HG03442 (cell line): ENCODE measurements around the gene MSI1.
"Not testable (repeated sequence)": the region's sequence is repeated elsewhere in the genome, so short reads cannot be mapped to it uniquely, and the experiment has no call there.

Experiments
- ATAC-seq: cut with Tn5 transposase; IDR thresholded peaks from one replicate; pipeline ENCODE4 v1.9.1; 2021; ENCODE audit warnings: mild to moderate bottlenecking, moderate library complexity; ENCODE audit not compliant: unreplicated experiment

MSI1 gene

DNA sequence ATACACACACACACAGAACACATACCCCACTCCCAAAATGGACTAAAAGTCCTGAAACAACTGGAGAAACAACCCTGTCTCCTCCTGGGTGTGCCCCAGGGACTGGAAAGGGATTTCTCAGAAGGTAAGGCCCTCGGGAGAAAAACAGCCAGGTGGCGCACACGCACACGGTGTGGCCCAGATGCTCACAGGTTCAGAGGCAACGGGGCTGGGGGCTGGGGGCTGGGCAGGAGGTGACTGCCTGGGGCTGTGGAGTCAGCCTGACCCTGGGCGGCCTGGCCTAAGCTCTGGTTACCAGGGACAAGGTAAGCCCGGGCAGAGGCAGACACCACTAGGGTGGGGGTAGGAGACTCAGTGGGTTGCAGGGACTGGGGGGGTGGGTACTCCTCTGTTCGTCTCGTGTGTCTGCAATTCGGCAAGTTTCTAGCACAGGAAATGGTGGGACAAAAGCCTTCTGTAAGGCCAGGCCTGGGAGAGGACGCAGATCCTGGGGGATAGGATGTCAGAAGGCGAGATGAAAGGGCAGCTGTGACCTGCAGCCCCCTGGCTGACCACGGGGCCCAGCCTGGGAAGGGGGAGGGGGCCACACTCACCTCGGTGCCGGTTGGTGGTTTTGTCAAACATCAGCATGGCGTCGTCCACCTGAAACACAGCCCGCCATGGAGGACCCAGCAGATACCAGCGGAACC lies 10.4 kb downstream of the MSI1 start:
- no peak for ATAC-seq

DNA sequence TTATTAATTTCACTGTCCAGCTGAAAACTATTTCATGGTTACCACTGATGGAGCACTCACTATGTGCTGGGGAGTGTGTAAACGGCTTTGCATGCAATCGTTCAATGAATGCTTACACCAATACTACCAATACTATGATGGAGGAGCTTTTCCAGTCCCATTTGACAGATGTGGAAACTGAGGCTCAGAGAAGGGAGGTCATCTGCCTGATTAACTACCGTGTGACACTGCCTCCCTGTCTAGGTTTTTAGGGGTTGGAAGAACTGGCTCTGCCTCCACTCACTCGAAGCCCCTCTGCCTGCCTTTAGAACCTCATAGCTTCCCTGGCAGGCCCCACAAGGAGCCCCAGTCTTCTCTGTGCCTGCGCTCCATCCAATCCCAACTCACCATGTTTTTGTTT lies 11.9 kb downstream of the MSI1 start:
- no peak for ATAC-seq

DNA sequence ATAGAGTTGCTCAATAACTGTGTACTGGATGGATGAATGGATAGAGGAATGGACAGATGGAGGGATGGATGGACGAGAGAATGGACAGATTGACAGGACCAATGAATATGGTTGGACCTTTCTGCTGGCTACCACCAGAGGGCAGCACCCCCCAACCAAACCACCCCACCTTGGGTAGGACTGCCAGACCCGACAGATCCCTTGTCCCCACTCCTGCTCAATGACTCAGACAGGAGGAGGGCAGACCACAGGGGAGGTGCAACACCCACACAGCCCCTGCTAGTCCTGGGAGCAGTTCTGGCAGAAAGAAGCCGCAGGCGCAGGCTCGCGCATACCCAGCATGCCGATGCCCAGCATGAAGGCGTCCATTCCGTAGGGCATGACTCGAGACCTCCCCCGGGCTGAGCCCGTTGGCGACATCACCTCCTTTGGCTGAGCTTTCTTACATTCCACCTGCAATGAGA lies 12.4 kb downstream of the MSI1 start:
- no peak for ATAC-seq

DNA sequence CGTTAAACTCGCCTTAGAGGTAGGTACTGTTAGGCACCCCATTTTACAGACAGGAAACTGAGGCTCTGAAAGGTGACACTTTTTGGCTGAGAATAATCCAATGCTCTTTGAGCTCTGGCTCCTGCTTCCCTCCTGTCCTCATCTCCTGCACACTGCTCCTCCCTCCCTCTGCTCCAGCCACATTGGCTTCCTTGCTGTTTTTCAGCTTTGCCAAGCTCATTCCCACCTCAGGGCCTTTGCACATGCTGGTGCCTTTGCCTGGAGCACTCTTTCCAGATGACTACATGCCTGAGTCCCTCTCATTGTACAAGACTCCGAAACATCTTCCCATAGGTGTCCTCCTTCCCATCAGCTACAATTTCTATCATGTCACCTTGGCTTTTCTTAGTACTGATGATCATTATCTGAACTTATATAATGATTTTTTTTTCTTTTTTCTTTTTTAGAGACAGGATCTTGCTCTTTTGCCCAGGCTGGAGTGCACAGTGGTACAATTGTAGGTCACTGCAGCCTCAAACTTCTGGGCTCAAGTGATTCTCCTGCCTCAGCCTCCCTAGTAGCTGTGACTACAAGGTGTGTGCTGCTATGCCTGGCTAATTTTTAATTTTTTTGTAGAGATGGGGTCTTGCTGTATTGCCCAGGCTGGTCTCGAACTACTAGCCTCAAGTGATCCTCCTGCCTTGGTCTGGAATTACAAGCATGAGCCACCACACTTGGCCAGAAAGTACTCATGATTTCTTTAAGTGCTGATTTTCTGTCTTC lies 15.2 kb downstream of the MSI1 start:
- ATAC-seq, result no peak

DNA sequence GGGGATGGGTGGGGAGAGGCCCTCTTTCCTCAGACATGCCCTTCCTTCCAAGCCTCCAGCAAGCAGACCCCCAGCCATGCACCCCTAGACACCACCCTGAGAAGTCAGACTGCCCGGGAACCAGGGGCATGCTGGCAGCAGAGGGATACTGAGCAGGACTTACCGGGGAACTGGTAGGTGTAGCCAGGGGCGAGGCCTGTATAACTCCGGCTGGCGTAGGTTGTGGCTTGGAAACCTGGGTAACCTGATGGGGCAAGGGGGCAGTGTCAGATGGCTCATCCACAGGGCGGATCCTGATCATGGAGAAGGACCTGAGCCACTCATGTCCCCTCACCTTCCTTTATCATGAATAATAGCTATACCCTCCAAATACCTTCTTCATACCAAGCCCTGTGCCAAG lies 15.8 kb downstream of the MSI1 start:
- ATAC-seq, result no peak

DNA sequence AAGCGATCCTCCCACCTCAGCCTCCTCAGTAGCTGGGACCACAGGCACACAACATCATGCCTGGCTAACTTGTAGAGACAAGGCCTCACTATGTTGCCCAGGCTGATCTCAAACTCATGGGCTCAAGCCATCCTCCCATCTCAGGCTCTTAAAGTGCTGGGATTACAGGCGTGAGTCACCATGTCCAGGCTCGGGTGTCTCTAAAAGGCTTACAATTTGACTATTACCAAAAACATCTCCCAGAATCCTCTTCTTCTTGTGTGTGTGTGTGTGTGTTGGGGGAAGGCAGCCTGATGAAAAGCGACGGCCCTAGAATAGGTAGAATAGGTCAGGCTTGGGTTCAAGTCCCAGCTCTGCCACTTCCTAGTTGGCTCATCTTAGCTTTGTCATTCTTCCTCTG lies 16.8 kb downstream of the MSI1 start:
- ATAC-seq, result no peak

DNA sequence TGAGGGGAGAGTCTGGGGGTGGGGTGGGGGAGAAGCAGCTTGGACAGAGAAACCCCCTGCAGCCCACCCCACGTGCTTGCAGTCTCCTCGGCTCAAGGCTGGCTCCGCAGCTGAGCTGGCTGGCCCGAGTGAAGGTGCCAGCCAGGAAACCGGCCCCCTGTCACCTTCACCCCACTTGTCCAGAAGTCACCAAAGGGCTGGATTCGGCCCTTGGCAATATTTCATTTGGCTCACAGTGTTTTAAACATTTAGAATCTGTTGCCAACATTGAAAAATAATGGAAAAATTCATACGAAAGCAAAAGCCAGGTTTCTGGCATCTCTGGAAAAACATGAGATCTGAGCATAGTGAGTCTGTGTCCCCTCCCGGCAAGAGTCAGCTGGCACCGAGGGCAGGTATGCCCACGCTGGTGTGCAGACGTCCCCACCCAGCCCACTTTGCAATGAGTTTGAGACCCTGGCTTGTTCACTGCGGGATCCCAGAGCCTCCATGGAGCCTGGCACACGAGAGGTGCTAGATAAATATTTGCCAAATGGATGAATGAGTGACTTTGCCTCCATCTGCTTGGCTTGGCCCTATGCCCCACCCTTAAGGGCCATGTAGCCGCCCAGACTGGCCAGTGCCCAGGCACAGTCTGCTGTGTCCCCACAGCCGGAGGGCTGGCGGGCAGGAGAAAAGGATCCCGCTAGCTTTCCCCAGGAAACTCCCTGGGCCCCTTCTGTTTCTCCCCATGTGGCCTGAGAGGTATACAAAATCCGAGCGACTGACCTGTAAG lies 18.2 kb downstream of the MSI1 start:
- no peak for ATAC-seq

DNA sequence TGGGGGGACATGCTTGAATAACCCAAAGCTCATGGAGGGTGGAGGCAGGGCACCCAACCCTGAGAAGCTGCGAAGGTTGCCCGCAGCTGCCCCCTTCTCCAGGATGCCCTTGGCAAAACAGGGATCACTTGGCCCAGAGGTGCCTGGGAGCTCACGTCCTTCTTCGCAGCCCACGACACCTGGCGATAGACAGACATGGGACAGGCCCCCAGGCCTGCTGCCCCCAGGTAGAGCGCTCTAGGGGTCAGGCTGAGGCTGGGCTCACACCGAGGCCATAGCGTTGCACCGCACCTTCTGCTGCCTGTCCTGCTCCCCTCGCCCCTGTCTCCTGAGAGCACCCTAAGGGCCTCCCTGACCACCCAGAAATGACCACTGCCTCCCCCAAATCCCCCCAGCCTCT lies 21.2 kb downstream of the MSI1 start:
- ATAC-seq, result no peak

DNA sequence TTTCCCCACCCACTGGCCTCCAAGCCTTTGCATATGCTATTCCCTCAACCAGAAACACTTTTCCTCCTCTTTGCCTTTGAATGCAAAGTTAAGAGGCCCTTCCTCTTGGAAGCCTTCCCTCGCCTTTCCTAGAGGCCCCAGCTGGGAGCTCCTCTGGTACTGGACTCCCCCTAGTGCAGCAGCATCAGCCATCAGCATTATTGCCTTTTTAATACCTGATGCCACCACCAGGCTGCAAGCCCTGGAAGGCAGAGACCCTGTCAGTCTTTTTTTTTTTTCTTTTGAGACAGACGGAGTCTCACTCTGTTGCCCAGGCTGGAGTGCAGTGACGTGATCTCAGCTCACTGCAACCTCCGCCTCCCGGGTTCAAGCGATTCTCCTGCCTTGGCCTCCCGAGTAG lies 22.3 kb downstream of the MSI1 start:
- no peak for ATAC-seq

DNA sequence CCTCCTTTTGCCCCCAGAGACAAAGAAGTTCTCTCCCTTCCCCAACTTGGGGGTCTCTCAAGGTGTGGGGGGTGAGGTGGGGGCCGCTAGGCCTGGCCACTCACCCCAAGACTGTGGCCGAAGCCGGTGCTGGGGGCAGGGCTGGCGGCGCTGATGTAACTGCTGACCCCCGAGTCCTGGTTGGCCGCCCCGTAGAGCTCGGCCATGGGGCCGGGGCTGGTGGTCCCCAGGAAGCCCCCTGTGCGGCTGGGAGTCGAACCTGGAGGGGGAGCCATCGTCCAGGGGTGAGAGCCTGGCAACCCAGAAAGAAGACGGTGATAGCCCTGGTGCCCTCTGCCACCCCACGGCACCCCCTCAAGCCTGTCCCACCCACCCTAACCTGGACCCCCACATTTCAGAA lies 22.9 kb downstream of the MSI1 start:
- ATAC-seq, result no peak

DNA sequence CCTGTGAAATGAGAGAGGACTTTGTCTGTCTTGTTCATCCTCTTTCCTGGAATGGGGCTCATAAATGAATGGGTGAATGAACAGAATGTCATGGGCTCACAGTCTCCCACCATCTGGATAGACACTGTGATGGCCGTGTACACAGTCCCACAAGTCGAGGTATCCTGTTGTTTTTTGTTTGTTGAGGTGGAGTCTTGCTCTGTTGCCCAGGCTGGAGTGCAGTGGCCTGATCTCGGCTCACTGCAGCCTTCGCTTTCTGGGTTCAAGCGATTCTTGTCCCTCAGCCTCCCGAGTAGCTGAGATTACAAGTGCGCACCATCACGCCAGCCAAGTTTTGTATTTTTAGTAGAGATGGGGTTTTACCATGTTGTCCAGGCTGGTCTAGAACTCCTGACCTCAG lies 25.3 kb downstream of the MSI1 start:
- no peak for ATAC-seq

DNA sequence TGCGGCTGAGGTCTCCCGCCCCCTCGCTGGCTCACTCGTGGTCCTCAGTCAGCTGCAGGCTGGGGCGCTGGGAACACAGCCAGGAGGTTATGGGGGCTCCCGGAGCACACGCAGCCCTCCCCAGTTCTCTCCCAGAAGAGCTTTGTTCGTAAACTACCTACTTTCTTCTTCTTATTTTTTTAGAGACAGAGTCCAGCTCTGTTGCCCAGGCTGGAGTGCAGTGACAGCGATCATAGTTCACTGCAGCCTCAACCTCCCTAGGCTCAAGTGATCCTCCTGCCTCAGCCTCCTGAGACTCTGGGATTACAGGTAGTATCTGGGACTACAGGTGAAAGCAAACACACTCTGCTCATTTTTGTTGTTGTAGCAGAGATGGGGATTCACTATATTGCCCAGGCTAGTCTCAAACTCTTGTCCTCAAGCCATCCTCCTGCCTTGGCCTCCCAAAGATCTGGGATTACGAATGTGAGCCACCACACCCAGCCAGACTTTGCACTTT lies 25.9 kb downstream of the MSI1 start:
- ATAC-seq, result no peak

DNA sequence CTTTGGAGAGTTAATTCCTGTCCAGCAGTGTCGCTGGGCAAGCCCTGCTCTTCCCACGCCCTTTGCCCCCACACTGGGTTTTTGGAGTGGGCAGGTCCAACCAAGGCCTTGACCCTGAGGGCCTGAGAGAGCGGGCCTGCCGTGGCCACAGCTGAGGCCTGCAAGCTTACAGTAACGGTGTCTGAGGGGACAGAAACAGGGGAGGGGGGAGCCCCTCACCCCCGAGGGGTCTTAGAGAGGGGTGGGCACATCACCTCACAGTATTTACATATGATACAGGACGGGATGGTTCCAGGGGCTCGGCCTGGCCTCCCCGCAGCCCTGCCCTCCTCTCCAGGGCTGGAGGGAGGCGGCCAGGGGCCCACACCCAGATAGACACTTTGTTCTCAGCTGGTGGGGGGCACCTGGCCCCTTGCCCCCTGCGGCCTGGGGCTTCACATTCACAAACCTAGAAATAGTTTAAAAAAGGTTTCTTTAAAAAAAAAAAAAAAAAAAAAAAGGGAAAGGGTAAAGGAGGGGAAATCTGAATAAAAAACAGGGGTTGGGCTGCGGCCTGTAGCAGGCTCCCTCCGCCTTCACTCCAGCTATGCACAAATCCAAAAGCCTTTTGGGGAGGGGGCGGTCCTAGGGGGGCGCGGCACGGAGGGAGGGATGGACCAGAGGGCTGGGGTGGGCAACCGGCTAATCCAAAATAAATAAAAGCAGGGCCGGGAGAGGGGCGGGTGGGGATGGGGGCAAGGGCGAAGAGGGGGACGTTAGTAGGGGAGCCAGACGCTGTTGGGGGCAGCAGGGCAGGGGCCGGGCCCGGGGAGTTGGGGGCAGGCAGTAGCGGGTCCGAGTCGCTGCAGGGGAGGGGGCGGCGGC lies 26.6 kb downstream of the MSI1 start:
- no peak for ATAC-seq

DNA sequence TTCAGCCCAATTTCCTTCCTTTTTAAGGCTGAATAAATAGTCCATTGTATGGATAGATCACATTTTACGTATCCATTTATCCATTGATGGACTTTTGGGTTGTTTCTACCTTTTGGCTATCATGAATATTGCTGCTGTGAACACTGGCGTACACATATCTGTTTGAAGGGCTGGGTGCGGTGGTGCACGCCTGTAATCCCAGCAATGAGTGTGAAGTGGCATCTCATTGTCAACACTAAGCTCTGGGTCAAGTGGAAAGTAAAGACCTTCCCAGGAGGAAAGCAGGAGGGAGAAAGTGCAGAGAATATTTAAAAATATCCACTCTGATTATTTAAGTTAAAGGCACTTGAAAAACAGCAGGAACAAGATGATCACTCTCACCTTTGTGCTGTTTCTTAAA lies 29.7 kb downstream of the MSI1 start:
- no peak for ATAC-seq

DNA sequence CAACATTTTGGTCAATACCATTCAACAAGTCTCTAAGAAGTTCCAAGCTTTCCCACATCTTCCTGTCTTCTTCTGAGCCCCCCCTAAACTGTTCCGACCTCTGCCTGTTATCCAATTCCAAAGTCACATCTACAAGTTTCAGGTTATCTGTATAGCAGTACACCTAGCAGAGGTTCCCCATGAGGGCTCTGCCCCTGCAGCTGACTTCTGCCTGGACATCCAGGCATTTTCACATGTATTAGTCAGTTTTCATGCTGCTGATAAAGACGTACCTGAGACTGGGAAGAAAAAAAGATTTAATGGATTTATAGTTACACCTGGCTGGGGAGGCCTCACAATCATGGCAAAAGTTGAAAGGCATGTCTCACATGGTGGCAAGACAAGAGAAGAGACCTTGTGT lies 31.2 kb downstream of the MSI1 start:
- no peak for ATAC-seq

DNA sequence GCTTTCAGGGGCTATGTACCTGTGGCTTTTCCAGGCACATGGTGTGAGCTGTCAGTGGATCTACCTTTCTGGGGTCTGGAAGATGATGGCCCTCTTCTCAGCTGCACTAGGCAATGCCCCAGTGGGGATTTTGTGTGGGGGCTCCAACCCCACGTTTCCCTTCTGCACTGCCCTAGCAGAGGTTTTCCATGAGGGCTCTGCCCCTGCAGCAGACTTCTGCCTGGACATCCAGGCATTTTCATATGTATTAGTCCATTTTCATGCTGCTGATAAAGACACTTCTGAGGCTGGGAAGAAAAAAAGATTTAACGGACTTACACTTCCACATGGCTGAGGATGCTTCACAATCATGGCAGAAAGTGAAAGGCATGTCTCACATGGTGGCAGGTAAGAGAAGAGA lies 32.6 kb downstream of the MSI1 start:
- ATAC-seq, result not testable (repeated sequence)

DNA sequence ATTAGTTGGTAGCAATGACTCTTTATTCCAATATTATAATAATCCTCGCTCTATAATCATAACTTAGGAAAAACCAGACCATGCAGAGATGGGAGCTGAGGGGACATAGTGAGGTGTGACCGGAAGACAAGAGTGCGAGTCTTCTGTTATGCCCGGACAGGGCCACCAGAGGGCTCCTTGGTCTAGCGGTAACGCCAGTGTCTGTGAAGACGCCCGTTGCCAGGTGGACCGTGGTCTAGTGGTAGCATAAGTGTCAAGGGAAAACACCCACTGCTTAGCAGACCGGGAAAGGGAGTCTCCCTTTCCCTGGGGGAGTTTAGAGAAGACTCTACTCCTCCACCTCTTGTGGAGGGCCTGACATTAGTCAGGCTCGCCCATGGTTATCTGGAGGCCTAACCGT lies 33.5 kb downstream of the MSI1 start:
- not testable (repeated sequence) for ATAC-seq

DNA sequence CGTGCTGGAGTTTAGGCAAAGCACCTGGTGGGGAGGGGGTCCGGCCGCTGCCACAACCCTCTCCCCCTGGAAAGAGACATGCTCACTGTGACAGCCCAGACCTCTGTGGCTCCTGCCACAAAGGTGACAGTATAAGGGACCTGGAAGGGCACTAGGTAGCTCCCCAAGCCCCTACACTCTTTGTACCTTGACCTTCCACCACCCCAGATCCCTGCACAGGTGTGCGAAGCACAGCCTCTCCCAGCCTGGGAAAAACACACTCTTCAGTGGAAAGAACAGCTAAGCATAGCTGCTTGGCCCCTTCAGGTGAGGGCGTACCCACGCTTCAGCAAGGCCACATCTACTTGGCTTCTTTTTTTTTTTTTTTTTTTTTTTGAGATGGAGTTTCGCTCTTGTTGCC lies 36.4 kb downstream of the MSI1 start:
- no peak for ATAC-seq

DNA sequence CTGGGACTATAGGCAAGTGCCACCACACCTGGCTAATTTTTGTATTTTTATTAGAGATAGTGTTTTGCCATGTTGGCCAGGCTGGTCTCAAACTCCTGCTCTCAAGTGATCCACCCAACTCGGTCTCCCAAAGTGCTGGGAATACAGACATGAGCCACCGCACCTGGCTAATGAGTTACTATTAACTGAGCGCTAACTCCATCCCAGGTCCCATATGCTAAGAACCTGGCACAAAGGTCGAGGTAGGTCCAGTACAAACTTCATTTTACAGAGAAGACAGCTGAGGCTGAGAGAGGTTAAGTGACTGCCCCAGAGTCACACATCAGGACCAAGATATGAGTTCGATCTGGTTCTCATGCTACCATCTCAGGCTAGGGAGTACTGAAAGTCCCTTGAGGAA lies 36.9 kb downstream of the MSI1 start:
- ATAC-seq, result no peak

DNA sequence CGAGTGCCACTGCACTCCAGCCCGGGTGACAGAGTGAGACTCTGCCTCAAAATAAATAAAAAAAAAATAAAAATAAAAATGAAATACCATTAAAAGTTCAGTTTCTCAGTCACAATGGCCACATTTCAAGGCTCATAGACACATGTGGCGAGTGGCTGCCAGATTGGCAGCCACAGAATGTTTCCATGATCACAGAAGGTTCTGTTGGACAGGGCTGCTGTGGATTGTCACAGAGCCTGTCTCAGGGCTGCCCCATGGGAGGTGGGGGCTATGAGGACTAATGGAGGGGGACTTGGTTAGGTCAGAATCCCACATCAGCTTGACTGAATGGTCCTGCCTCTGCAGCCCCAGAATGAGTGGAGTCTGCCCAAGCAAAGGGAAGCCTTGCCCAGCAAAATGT lies 37.6 kb downstream of the MSI1 start:
- ATAC-seq, result no peak

DNA sequence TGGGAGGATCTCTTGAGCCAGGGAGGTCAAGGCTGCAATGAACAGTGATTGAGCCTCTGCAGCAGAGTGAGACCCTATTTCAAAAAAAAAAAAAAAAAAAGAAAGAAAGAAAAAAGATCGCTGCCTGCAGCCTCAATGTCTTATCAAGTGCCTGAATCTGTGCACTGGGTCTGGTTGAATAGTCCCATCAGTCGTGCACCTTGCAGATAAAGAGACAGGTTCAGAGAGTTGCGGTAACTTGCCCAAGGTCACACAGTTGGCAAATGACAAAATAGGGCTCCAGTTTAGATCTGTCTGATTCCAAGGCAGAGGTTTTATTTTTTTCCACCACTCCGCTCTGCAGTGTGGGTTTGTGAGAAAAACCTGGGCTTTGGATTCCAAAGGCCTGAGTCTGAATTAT lies 40.7 kb downstream of the MSI1 start:
- ATAC-seq, result no peak
